GM12874 (cell line): ENCODE results near the gene CDK4.

Experiments
- TF ChIP-seq, protein P1 (sequence below): IDR thresholded peaks from 2 replicates; pipeline ENCODE4 v1.5.1; 2011; ENCODE audit warnings: low read depth, mild to moderate bottlenecking, control low read depth, low read length, moderate library complexity; ENCODE audit not compliant: insufficient read depth

CDK4 gene

DNA sequence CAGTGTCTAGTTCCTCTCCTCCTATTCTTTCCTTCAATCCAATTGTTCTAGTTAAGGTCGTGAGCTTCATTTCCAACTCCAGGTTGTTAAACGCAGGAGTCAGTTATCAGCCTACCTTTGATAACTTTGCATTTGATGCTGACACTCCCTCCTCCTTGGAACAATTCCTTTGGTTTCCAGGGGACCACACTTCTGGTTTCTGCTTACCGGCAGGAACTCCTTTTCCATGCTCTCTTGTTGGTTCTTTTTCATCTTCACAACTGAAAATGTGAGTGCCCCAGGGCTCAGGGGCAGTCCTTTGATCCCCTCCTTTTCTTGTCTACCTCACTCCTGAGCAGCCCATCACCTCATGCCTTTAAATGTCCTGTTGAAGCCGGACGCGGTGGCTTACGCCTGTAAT lies 25.3 kb upstream of the CDK4 start:
- TF ChIP-seq, protein P1, sequence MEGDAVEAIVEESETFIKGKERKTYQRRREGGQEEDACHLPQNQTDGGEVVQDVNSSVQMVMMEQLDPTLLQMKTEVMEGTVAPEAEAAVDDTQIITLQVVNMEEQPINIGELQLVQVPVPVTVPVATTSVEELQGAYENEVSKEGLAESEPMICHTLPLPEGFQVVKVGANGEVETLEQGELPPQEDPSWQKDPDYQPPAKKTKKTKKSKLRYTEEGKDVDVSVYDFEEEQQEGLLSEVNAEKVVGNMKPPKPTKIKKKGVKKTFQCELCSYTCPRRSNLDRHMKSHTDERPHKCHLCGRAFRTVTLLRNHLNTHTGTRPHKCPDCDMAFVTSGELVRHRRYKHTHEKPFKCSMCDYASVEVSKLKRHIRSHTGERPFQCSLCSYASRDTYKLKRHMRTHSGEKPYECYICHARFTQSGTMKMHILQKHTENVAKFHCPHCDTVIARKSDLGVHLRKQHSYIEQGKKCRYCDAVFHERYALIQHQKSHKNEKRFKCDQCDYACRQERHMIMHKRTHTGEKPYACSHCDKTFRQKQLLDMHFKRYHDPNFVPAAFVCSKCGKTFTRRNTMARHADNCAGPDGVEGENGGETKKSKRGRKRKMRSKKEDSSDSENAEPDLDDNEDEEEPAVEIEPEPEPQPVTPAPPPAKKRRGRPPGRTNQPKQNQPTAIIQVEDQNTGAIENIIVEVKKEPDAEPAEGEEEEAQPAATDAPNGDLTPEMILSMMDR: no peak

DNA sequence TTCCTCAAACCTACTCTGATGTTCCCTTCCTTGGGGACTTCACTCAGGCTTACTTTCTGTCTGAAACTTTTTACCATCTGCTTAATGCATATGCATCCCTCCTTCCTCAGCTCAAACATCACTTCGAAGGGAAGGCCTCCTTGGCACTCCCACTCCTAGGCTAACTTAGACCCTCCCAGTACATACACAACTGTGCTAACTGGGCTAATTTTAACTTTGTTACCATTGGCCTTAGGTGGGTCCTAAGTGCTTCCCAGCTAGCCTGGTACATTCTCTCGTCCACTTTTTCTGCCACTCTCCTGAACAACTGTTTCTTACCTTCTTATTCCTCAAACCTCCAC lies 24.1 kb upstream of the CDK4 start:
- TF ChIP-seq, protein P1: no peak

DNA sequence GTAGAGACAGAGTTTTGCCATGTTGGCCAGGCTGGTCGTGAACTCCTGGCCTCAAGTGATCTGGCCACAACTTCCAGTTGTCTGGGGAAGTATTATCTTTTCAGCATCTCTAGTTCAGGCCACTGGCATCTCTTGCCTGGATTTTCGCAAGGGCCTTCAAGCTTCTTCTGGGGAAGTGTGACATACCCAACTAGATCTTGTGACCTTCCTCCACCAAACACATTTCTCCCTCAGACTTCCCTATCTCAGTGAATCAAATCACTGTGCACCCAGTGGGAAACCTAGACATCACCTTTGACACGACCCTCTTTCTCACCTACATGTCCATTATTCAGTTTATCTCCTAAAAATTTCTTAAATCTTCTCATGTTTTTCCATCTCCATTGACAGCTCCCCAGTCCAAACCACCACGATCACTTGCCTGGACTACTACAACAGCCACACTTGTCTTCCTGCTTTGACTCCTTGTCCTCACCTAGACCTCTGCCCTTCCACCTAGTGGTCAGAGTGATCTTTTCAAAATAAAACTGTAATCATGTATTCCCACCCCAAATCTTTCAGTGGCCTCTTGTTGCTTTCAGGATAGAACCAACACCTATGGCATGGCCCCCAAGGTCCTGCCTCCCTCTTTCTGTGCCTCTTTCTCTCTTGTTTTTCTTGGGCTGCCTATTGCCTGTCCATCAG lies 23.6 kb upstream of the CDK4 start:
- TF ChIP-seq, protein P1: no peak

DNA sequence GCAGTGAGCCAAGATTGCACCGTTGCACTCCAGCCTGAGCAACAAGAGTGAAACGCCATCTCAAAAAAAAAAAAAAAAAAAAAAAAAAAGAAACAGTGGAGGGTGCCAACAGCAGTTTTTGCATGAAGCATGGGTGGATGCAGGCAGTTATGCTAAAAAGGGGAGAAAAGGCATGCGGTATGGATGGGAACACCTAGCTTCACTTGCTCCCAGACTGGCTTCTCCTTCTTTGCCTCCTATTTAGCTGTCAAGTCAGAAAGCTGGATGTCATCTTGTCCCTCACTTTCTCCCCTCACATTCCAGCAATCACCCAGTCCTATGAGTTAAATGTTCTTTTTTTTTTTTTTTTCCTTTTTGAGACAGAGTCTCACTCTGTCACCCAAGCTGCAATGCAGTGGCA lies 22.9 kb upstream of the CDK4 start:
- TF ChIP-seq, protein P1: no peak

DNA sequence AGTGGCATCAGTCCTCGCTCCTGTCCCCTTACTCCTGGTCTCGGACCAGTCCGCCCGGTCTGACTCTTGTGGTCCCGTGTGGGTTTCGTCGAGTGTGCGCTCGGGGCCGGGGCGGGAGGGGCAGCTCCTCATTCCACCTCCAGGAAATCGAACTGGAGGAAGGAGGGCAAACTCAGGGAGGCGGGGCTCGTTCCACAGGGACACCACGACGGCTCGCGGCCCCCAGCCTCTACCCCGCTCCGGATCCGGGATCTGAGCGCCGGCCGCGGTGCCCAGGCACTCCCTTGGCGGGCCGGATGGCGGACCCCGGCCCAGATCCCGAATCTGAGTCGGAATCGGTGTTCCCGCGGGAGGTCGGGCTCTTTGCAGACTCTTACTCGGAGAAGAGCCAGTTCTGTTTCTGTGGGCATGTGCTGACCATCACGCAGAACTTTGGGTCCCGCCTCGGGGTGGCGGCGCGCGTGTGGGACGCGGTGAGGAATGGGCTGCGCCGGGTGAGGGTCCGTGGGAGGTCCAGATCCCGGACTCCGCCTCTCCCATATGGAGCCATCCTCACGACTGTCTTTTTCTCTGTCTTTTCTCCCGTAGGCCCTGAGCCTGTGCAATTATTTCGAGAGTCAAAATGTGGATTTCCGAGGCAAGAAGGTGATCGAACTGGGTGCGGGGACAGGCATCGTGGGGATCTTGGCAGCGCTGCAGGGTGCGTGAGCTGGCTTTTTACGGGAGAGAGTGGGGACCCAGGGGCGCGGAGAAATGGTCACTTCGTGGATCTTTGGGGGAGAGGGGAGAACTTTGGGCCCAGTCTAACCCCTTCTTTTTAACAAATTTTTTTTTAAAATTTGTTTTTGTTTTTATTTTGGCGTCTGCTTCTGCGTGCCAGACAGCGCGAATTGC lies 20.6 kb upstream of the CDK4 start, which contains the start of gene EEF1AKMT3:
TSS of gene EEF1AKMT3 (plus strand) at position 186 of the 894 bp plus-strand sequence. CDS start at position 297, 111 bp downstream.
- TF ChIP-seq, protein P1: no peak

DNA sequence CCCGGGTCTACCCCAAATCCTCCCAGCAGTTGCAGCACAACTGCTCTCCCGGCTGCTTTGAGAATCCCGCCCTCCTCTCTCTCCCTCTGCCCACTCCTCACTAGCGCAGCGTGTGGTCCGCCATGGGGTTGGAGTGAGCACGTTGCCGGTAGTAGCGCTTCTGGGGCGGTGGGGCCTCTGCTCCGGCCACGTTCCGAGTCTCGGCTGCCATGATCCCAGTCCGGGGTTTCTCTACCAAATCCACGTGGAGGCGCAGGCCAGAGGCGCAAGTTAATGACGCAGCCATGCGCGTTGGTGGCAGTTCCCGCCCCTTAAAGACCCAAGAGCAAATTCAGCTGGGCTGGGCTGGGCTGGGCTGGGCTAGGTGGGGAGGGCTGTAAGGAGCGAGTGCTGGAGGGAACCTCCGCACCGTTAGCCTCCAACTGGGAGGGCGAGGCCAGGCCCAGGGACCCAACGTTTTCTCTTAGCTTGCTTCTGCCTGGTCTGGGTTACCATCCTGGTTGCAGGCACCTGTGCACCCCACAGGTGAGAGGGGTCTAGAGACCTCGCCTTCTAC lies 19.8 kb upstream of the CDK4 start, which contains the start of gene METTL1:
TSS of gene METTL1 (minus strand) at position 233 of the 556 bp plus-strand sequence. CDS start at position 211, 22 bp downstream.
- TF ChIP-seq, protein P1: no peak

DNA sequence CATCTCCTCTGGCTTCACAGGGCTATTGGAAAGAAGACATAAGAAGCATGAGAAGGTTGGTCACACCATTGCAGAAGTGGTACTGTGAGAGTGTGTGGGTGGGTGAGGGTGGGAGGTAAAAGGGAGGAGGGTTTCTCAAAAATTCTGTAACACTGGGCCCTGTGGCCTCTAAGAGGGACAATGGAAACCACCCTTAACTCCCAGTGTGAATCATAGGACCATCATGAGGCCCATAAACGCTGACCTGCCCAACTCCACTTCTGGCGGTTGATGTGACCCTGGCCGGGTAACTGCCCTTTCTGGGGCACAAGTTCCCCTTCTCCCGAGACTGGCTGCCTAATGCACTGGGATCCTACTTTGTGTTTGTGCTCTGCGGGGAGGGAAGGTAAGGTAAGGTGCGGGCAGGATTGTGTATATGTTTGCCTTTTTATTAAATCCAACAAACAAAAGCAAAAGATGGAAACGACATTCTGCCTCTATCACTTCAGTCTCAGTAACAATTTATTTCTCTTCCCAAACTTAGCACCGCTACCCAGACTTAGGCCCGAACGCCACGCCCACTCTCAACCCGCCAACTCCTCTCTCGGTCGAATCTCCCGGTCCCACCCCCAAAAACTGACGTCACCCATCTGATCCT lies 19.2 kb upstream of the CDK4 start:
- TF ChIP-seq, protein P1: no peak
